HepG2 (cell line): ENCODE data around the gene PIM3. TPM values are rescaled to one million over a fixed set of nuclear protein-coding genes. Genes with fewer than 3 reads are reported as not detected.

Experiments used
- AKNA ChIP-seq: sonication (generic); formaldehyde crosslinking; IDR thresholded peaks from 2 replicates; pipeline ENCODE4 v1.4.0; 2020; ENCODE audit warnings: missing genetic modification reagents, borderline replicate concordance
- CREBL2 ChIP-seq: sonication (generic); formaldehyde crosslinking; IDR thresholded peaks from 2 replicates; pipeline ENCODE4 v1.8.1; 2023; ENCODE audit warnings: missing genetic modification reagents, mild to moderate bottlenecking, borderline replicate concordance
- HES4 ChIP-seq: sonication (generic); formaldehyde crosslinking; IDR thresholded peaks from 2 replicates; pipeline ENCODE4 v1.9.0; 2021; ENCODE audit warnings: mild to moderate bottlenecking, missing genetic modification reagents, borderline replicate concordance
- HMG20A ChIP-seq: IDR thresholded peaks from 2 replicates; pipeline ENCODE4 v1.6.1; 2016; ENCODE audit warnings: borderline replicate concordance
- HNRNPL ChIP-seq: fragments of 200-400 bp; formaldehyde crosslinking; IDR thresholded peaks from 2 replicates; pipeline ENCODE4 v1.6.1; 2017; ENCODE audit warnings: mild to moderate bottlenecking, low read depth, low read length
- KDM5B ChIP-seq: sonication (generic); formaldehyde crosslinking; IDR thresholded peaks from 2 replicates; pipeline ENCODE4 v1.4.0; 2020; ENCODE audit warnings: missing genetic modification reagents, mild to moderate bottlenecking, borderline replicate concordance
- MBD4 ChIP-seq: IDR thresholded peaks from 2 replicates; pipeline ENCODE4 v1.6.1; 2012; ENCODE audit warnings: low read length, inconsistent platforms, borderline replicate concordance
- MYNN ChIP-seq: sonication (generic); formaldehyde crosslinking; IDR thresholded peaks from 2 replicates; pipeline ENCODE4 v1.4.0; 2020; ENCODE audit warnings: mild to moderate bottlenecking, low read depth, missing genetic modification reagents
- NKX3-1 ChIP-seq: sonication (generic); formaldehyde crosslinking; IDR thresholded peaks from 2 replicates; pipeline ENCODE4 v1.5.0; 2020; ENCODE audit warnings: missing genetic modification reagents
- RBFOX2 ChIP-seq: fragments of 200-400 bp; formaldehyde crosslinking; IDR thresholded peaks from 2 replicates; pipeline ENCODE4 v1.6.1; 2017; ENCODE audit warnings: low read depth, mild to moderate bottlenecking, low read length
- SRSF1 ChIP-seq: fragments of 200-400 bp; formaldehyde crosslinking; optimal IDR thresholded peaks from 2 replicates; pipeline ENCODE3; 2017; ENCODE audit warnings: mild to moderate bottlenecking, low read depth, low read length, moderate library complexity
- TBX2 ChIP-seq: sonication (generic); formaldehyde crosslinking; IDR thresholded peaks from 2 replicates; pipeline ENCODE4 v1.5.0; 2020; ENCODE audit warnings: missing genetic modification reagents, mild to moderate bottlenecking, borderline replicate concordance
- ZBTB4 ChIP-seq: sonication (generic); formaldehyde crosslinking; IDR thresholded peaks from 2 replicates; pipeline ENCODE4 v1.4.0; 2020; ENCODE audit warnings: missing genetic modification reagents, mild to moderate bottlenecking, borderline replicate concordance
- ZNF296 ChIP-seq: sonication (generic); formaldehyde crosslinking; conservative IDR thresholded peaks from 2 replicates; pipeline ENCODE4 v1.5.0; 2020; ENCODE audit warnings: mild to moderate bottlenecking, missing genetic modification reagents
- ZNF331 ChIP-seq: sonication (generic); formaldehyde crosslinking; IDR thresholded peaks from 2 replicates; pipeline ENCODE4 v1.4.0; 2020; ENCODE audit warnings: missing genetic modification reagents
- ZNF761 ChIP-seq: sonication (generic); formaldehyde crosslinking; conservative IDR thresholded peaks from 2 replicates; pipeline ENCODE4 v1.4.0; 2020; ENCODE audit warnings: mild to moderate bottlenecking, missing genetic modification reagents
- ZNF770 ChIP-seq: sonication (generic); formaldehyde crosslinking; IDR thresholded peaks from 2 replicates; pipeline ENCODE4 v1.5.0; 2020; ENCODE audit warnings: mild to moderate bottlenecking, missing genetic modification reagents
- ZNF773 ChIP-seq: sonication (generic); formaldehyde crosslinking; IDR thresholded peaks from 2 replicates; pipeline ENCODE4 v1.4.0; 2020; ENCODE audit warnings: missing genetic modification reagents, borderline replicate concordance
- polyA plus RNA-seq, 8 experiments: library from polyadenylated mRNA; depleted of rRNA in 3 of 8; stranded (reverse) in 7 of 8; unstranded in 1 of 8; fragments of >200 nt; fragmentation: Illumina TruSeq in 4 of 8; extraction: Trizol in 4 of 8; gene quantifications; 2 replicates each; pipeline versions ENCODE4 v1.2.1 to v1.2.3, GENCODE V29; 2011 to 2016; ENCODE audit warnings: low read depth in 4 of 8, missing spikeins in 1 of 8, mixed read lengths in 1 of 8; ENCODE audit not compliant: insufficient read depth in 1 of 8
- total RNA-seq, 5 experiments: library from RNA; depleted of rRNA; stranded (reverse); fragments of >200 nt; fragmentation: Illumina TruSeq; extraction: Trizol; gene quantifications; 2 replicates each; pipeline ENCODE4 v1.2.3, GENCODE V29; 2016; ENCODE audit warnings: low read depth in 1 of 5

Gene PIM3
- total and polyA plus RNA-seq, 2 of the 13 experiments (the other 11 are each of a cell fraction or from before 2014, with no cell fraction given): 21.6 to 31.2 TPM

- TF ChIP-seq AKNA (CRISPR knock-in tag) (no peak), MYNN (no peak), KDM5B (CRISPR knock-in tag) (no peak), TBX2 (CRISPR knock-in tag) (no peak), HNRNPL (0 out of 2 replicates have a peak, but pooled peaks have one; percentile 24), ZNF296 (CRISPR knock-in tag) (no peak), ZNF761 (no peak), HMG20A (CRISPR knock-in tag) (no peak), RBFOX2 (no peak), MBD4 (no peak), NKX3-1 (CRISPR knock-in tag) (no peak), ZNF773 (CRISPR knock-in tag) (no peak), ZBTB4 (no peak), ZNF770 (CRISPR knock-in tag) (peak; percentile 31; the same call in 1 of the 2 replicates), SRSF1 (peak; percentile 40), CREBL2 (no peak), ZNF331 (CRISPR knock-in tag) (peak; percentile 31; the same call in 1 of the 2 replicates), HES4 (CRISPR knock-in tag) (no peak)
These were observed 4.2 kb upstream of the PIM3 start (continued) for GRCh38 chr22:49956418-49956770.
